HCT116 (cell line): Measurements from ENCODE around the gene CHRM3. TPM values are rescaled to one million over a fixed set of nuclear protein-coding genes. Genes with fewer than 3 reads are reported as not detected.

Experiments used
- ATAC-seq: fragments of 200-7000 bp; cut with Tn5 transposase; 2 replicates; pipeline ENCODE4 v1.9.1; 2020; ENCODE audit warnings: mild to moderate bottlenecking, moderate library complexity
- BruUV-seq: library from RNA; stranded (reverse); fragments of 400-500 nt; replicated peaks from 2 replicates; lab custom pipeline; 2021; lab: Mats Ljungman, UMichigan
- CTCF ChIA-PET: fragments of 300-600 bp; sonication (Branson Sonifier 250); formaldehyde crosslinking; loops from one replicate; lab custom pipeline; 2021; ENCODE audit warnings: antibody characterized with exemption; lab: Charles Lee
- POLR2A ChIA-PET: fragments of 300-600, 350-600 bp; sonication (Branson Sonifier 250); formaldehyde crosslinking; loops from one replicate; lab custom pipeline; 2021; ENCODE audit warnings: antibody characterized with exemption; lab: Charles Lee
- RAD21 ChIA-PET, 2 experiments: fragments of 300-600 bp; sonication (Branson Sonifier 250); formaldehyde crosslinking; loops; one replicate each; lab custom pipeline; 2023; ENCODE audit warnings: low total read pairs in 2 of 2; ENCODE audit not compliant: uncharacterized antibody in 2 of 2, unreplicated experiment in 2 of 2, low non-redundant PET in 1 of 2; lab: Charles Lee
- DNase-seq: peaks from one replicate; pipeline ENCODE4 v3.0.0-alpha.2; 2010; ENCODE audit warnings: low read depth, low spot score
- H2AFZ ChIP-seq: fragments of 200-600 bp; shearing (Covaris generic), sonication (generic); 2 replicates; pipeline ENCODE4 v1.6.1; 2017; ENCODE audit warnings: low read depth, mixed run types, mixed read lengths, antibody characterized with exemption, low read length; ENCODE audit not compliant: poor library complexity, severe bottlenecking
- H3K27ac ChIP-seq: 2 replicates; pipeline ENCODE4 v1.5.1; 2012; ENCODE audit warnings: low read depth, low read length
- H3K27me3 ChIP-seq: fragments of 200-600 bp; sonication (generic); 2 replicates; pipeline ENCODE4 v1.6.1; 2016; ENCODE audit warnings: mixed run types, low read length, mixed read lengths; ENCODE audit not compliant: insufficient read depth
- H3K36me3 ChIP-seq, 2 experiments: fragments of 200-500 bp in 1 of 2; fragments of 200-600 bp in 1 of 2; sonication (Bioruptor generic) in 1 of 2; sonication (generic) in 1 of 2; 2 replicates each; pipeline versions ENCODE4 v1.5.1 to v1.6.1; 2014 to 2016; ENCODE audit warnings: low read length in 2 of 2, inconsistent platforms in 1 of 2, mixed read lengths in 1 of 2, mixed run types in 1 of 2; ENCODE audit not compliant: insufficient read depth in 2 of 2, control insufficient read depth in 1 of 2
- H3K4me1 ChIP-seq, 2 experiments: fragments of 200-600 bp in 1 of 2; sonication (generic) in 1 of 2; 2 replicates each; pipeline versions ENCODE4 v1.5.1 to v1.6.1; 2012 to 2017; ENCODE audit warnings: low read length in 2 of 2, inconsistent platforms in 1 of 2, mild to moderate bottlenecking in 1 of 2, mixed read lengths in 1 of 2, mixed run types in 1 of 2, moderate library complexity in 1 of 2; ENCODE audit not compliant: insufficient read depth in 2 of 2, control insufficient read depth in 1 of 2
- H3K4me2 ChIP-seq: fragments of 200-600 bp; sonication (generic); 2 replicates; pipeline ENCODE4 v1.6.1; 2017; ENCODE audit warnings: mixed run types, low read length, mixed read lengths
- H3K4me3 ChIP-seq, 2 experiments: fragments of 200-600 bp in 1 of 2; sonication (generic) in 1 of 2; replicated peaks in 1 of 2; 2 replicates each; pipeline ENCODE4 v1.5.1; 2011 to 2016; ENCODE audit warnings: low read length in 2 of 2, control low read depth in 1 of 2, low read depth in 1 of 2, mild to moderate bottlenecking in 1 of 2, mixed read lengths in 1 of 2, mixed run types in 1 of 2
- H3K79me2 ChIP-seq: fragments of 200-600 bp; sonication (generic); 2 replicates; pipeline ENCODE4 v1.6.1; 2017; ENCODE audit warnings: mild to moderate bottlenecking, mixed run types, low read length, moderate library complexity, mixed read lengths; ENCODE audit not compliant: insufficient read depth
- H3K9ac ChIP-seq: fragments of 200-600 bp; sonication (generic); 2 replicates; pipeline ENCODE4 v1.6.1; 2016; ENCODE audit warnings: low read length, mixed read lengths
- H3K9me2 ChIP-seq: fragments of 200-600 bp; sonication (generic), shearing (Covaris generic); 2 replicates; pipeline ENCODE4 v1.6.1; 2017; ENCODE audit warnings: mixed run types, mild to moderate bottlenecking, moderate library complexity; ENCODE audit not compliant: insufficient read depth
- H3K9me3 ChIP-seq, 2 experiments: fragments of 200-500 bp in 1 of 2; fragments of 200-600 bp in 1 of 2; sonication (Bioruptor generic) in 1 of 2; sonication (generic) in 1 of 2; 2 replicates each; pipeline ENCODE4 v1.6.1; 2014 to 2017; ENCODE audit warnings: low read length in 2 of 2, mixed read lengths in 2 of 2, inconsistent platforms in 1 of 2, low read depth in 1 of 2, mild to moderate bottlenecking in 1 of 2, mixed run types in 1 of 2, moderate library complexity in 1 of 2; ENCODE audit not compliant: control insufficient read depth in 1 of 2, insufficient read depth in 1 of 2
- H4K20me1 ChIP-seq: fragments of 200-600 bp; sonication (generic), shearing (Covaris generic); 2 replicates; pipeline ENCODE4 v1.6.1; 2017; ENCODE audit warnings: mixed run types, mild to moderate bottlenecking, moderate library complexity; ENCODE audit not compliant: insufficient read depth
- ATF3 ChIP-seq: IDR thresholded peaks from 2 replicates; pipeline ENCODE4 v1.6.1; 2012
- CBX3 ChIP-seq: IDR thresholded peaks from 2 replicates; pipeline ENCODE4 v1.6.1; 2012; ENCODE audit warnings: low read depth
- CTCF ChIP-seq, 3 experiments: fragments of 200-600 bp in 1 of 3; sonication (generic) in 1 of 3; IDR thresholded peaks in 2 of 3; conservative IDR thresholded peaks in 1 of 3; 2 replicates each; pipeline ENCODE4 v1.5.1; 2012 to 2017; ENCODE audit warnings: low read depth in 2 of 3, low read length in 2 of 3, antibody characterized with exemption in 1 of 3, borderline replicate concordance in 1 of 3, control low read depth in 1 of 3, mild to moderate bottlenecking in 1 of 3, mixed read lengths in 1 of 3, mixed run types in 1 of 3, moderate library complexity in 1 of 3; ENCODE audit not compliant: insufficient read depth in 1 of 3
- EGR1 ChIP-seq: IDR thresholded peaks from 2 replicates; pipeline ENCODE4 v1.6.1; 2012; ENCODE audit warnings: low read depth
- ELF1 ChIP-seq: IDR thresholded peaks from 2 replicates; pipeline ENCODE4 v1.6.1; 2012; ENCODE audit warnings: low read depth, borderline replicate concordance
- EZH2phosphoT487 ChIP-seq: fragments of 200-600 bp; IDR thresholded peaks from 2 replicates; pipeline ENCODE4 v1.6.1; 2018; ENCODE audit warnings: antibody characterized with exemption, borderline replicate concordance
- JUND ChIP-seq: IDR thresholded peaks from 2 replicates; pipeline ENCODE4 v1.6.1; 2012
- MAX ChIP-seq: IDR thresholded peaks from 2 replicates; pipeline ENCODE4 v1.6.1; 2012
- POLR2A ChIP-seq: IDR thresholded peaks from 2 replicates; pipeline ENCODE4 v1.7.0; 2011; ENCODE audit warnings: borderline replicate concordance; ENCODE audit not compliant: insufficient read depth, insufficient read length; ENCODE audit errors: extremely low read depth
- RAD21 ChIP-seq: IDR thresholded peaks from 2 replicates; pipeline ENCODE4 v1.6.1; 2012; ENCODE audit warnings: low read depth, mild to moderate bottlenecking
- REST ChIP-seq: IDR thresholded peaks from 2 replicates; pipeline ENCODE4 v1.6.1; 2012; ENCODE audit warnings: low read depth
- SIN3A ChIP-seq: IDR thresholded peaks from 2 replicates; pipeline ENCODE4 v1.6.1; 2012; ENCODE audit warnings: low read depth
- SP1 ChIP-seq: IDR thresholded peaks from 2 replicates; pipeline ENCODE4 v1.6.1; 2012; ENCODE audit warnings: low read depth
- SRF ChIP-seq: IDR thresholded peaks from 2 replicates; pipeline ENCODE4 v1.6.1; 2012; ENCODE audit warnings: low read depth
- TCF7L2 ChIP-seq: IDR thresholded peaks from 2 replicates; pipeline ENCODE4 v1.7.0; 2011; ENCODE audit warnings: borderline replicate concordance, inconsistent platforms; ENCODE audit not compliant: insufficient read depth, insufficient read length; ENCODE audit errors: extremely low read depth
- YY1 ChIP-seq: IDR thresholded peaks from 2 replicates; pipeline ENCODE4 v1.6.1; 2011; ENCODE audit warnings: low read length, low read depth, moderate library complexity, mild to moderate bottlenecking; ENCODE audit not compliant: insufficient replicate concordance; ENCODE audit errors: extremely low read depth
- ZBTB33 ChIP-seq: IDR thresholded peaks from 2 replicates; pipeline ENCODE4 v1.6.1; 2011; ENCODE audit warnings: mild to moderate bottlenecking, low read length, moderate library complexity; ENCODE audit not compliant: insufficient replicate concordance; ENCODE audit errors: extremely low read depth
- ZNF274 ChIP-seq: fragments of 200-500 bp; sonication (Bioruptor generic); IDR thresholded peaks from 2 replicates; pipeline ENCODE4 v1.6.1; 2014; ENCODE audit warnings: mild to moderate bottlenecking, low read depth, low read length, inconsistent platforms
- intact Hi-C: fragments of 100-400 bp; cut with micrococcal nuclease; formaldehyde crosslinking; loops from 2 replicates; pipeline ENCODE4 v1.10.0; 2022
- total RNA-seq: library from RNA; stranded (reverse); gene quantifications from one replicate; pipeline ENCODE4 v1.2.1, GENCODE V29; 2021; ENCODE audit not compliant: unreplicated experiment

Gene CHRM3
- total RNA-seq, 1 experiment from 2014 or later, result 0.15 TPM

GRCh38 chr1:239357867-239358266 is 28.5 kb upstream of the CHRM3 start:
- no peak overlapping the region for H3K4me2 ChIP-seq
- ATAC-seq, result no peak
- no peak overlapping the region for H3K4me3 ChIP-seq
- no peaks in the 10 kb centered on the region for H3K36me3 ChIP-seq
- H3K9ac ChIP-seq, result no peak overlapping the region
- H2AFZ ChIP-seq, result no peak overlapping the region
- ChIA-PET POLR2A (no interaction called here), RAD21 (no interaction called here), CTCF (no interaction called here)
- no peak overlapping the region for H3K27ac ChIP-seq
- H3K27me3 ChIP-seq, result no peaks in the 10 kb centered on the region
- H3K79me2 ChIP-seq, result no peaks in the 10 kb centered on the region
- no peaks in the 10 kb centered on the region for H3K9me2 ChIP-seq
- no TSS peak for BruUV-seq
- H3K9me3 ChIP-seq, result peaks cover 0 to 6% of the 10 kb centered on the region in 2 experiments; a peak in 1 of 4 replicates
- TF ChIP-seq TCF7L2 (no peak), JUND (no peak), EGR1 (no peak), ATF3 (no peak), EZH2phosphoT487 (no peak), YY1 (no peak), ZNF274 (no peak), RAD21 (no peak), SIN3A (no peak), SRF (no peak), CTCF (IDR thresholded peaks at IDR 0.05 in 2 of 3, conservative IDR thresholded peaks at IDR 0.05 in 1 of 3; ENCODE audit: borderline replicate concordance in 1 of 3, insufficient read depth in 1 of 3, low read depth in 2 of 3, low read length in 2 of 3) (no peak), REST (no peak), ZBTB33 (no peak), POLR2A (no peak), SP1 (no peak), MAX (no peak), CBX3 (no peak), ELF1 (no peak)
- no peaks in the 10 kb centered on the region for H4K20me1 ChIP-seq
- intact Hi-C loops, result no loop called here
- H3K4me1 ChIP-seq, result no peaks in the 10 kb centered on the region
- DNase-seq, result no peak
